ENCODE results near the gene NUFIP1. TPM values are rescaled to one million over a fixed set of nuclear protein-coding genes. Genes with fewer than 3 reads are reported as not detected.

NUFIP1 gene
- total RNA-seq, 4 donors from 2014 or later, result 3.4 to 5.3 (median 4.5) TPM

- no peaks in the 10 kb centered on the region for H3K4me1 ChIP-seq
- no peak overlapping the region for H3K4me3 ChIP-seq
- DNase-seq (no peak), ATAC-seq (no peak)
- no peaks in the 10 kb centered on the region for H3K9me3 ChIP-seq
- TF ChIP-seq POLR2A (IDR thresholded peaks at IDR 0.05) (no peak), CTCF (IDR thresholded peaks at IDR 0.05 in 4 of 5, conservative IDR thresholded peaks at IDR 0.05 in 1 of 5) (no peak)
- H3K27me3 ChIP-seq, result no peaks in the 10 kb centered on the region
- intact Hi-C loops (cut with DNase I; ENCODE audit: low total_unique reads), result no loop called here
- in situ Hi-C loops (cut with MboI; ENCODE audit: low sequenced_read_pairs in 4 of 4), result no loop called here
- no peak overlapping the region for H3K27ac ChIP-seq
- H3K36me3 ChIP-seq, result peaks cover 0 to 50% of the 10 kb centered on the region in 2 donors
These were observed 18.6 kb upstream of the NUFIP1 start for GRCh38 chr13:45007823-45008222.

GRCh38 chr13:45007225-45007624 lies 18.0 kb upstream of the NUFIP1 start:
- peaks cover 0 to 50% of the 10 kb centered on the region in 2 donors for H3K36me3 ChIP-seq
- no peak overlapping the region for H3K27ac ChIP-seq
- in situ Hi-C loops (cut with MboI; ENCODE audit: low sequenced_read_pairs in 4 of 4) (no loop called here), intact Hi-C loops (cut with DNase I; ENCODE audit: low total_unique reads) (no loop called here)
- H3K4me1 ChIP-seq, result no peaks in the 10 kb centered on the region
- no peaks in the 10 kb centered on the region for H3K27me3 ChIP-seq
- H3K4me3 ChIP-seq, result no peak overlapping the region
- no peak for TF ChIP-seq POLR2A (IDR thresholded peaks at IDR 0.05)
- no peak for TF ChIP-seq CTCF (IDR thresholded peaks at IDR 0.05 in 4 of 5, conservative IDR thresholded peaks at IDR 0.05 in 1 of 5)
- DNase-seq, result no peak
- no peaks in the 10 kb centered on the region for H3K9me3 ChIP-seq
- no peak for ATAC-seq

GRCh38 chr13:45004096-45004495 lies 14.8 kb upstream of the NUFIP1 start:
- ATAC-seq (no peak), DNase-seq (no peak)
- H3K4me1 ChIP-seq, result no peaks in the 10 kb centered on the region
- H3K9me3 ChIP-seq, result no peaks in the 10 kb centered on the region
- H3K27me3 ChIP-seq, result no peaks in the 10 kb centered on the region
- no peak overlapping the region for H3K4me3 ChIP-seq
- intact Hi-C loops (cut with DNase I; ENCODE audit: low total_unique reads) (no loop called here), in situ Hi-C loops (cut with MboI; ENCODE audit: low sequenced_read_pairs in 4 of 4) (no loop called here)
- H3K36me3 ChIP-seq, result peaks cover 0 to 44% of the 10 kb centered on the region in 2 donors
- H3K27ac ChIP-seq, result no peak overlapping the region
- TF ChIP-seq CTCF (IDR thresholded peaks at IDR 0.05 in 4 of 5, conservative IDR thresholded peaks at IDR 0.05 in 1 of 5) (no peak), POLR2A (IDR thresholded peaks at IDR 0.05) (no peak)

- Histone ChIP-seq H3K27me3 (no peaks in the 10 kb centered on the region), H3K9me3 (no peaks in the 10 kb centered on the region), H3K4me3 (no peak overlapping the region), H3K27ac (no peak overlapping the region), H3K4me1 (no peaks in the 10 kb centered on the region), H3K36me3 (peaks cover 0 to 38% of the 10 kb centered on the region in 2 donors)
- DNase-seq, result no peak
- in situ Hi-C loops (cut with MboI; ENCODE audit: low sequenced_read_pairs in 4 of 4) (no loop called here), intact Hi-C loops (cut with DNase I; ENCODE audit: low total_unique reads) (no loop called here)
- no peak for TF ChIP-seq POLR2A (IDR thresholded peaks at IDR 0.05)
- TF ChIP-seq CTCF (IDR thresholded peaks at IDR 0.05 in 4 of 5, conservative IDR thresholded peaks at IDR 0.05 in 1 of 5), result no peak
- ATAC-seq, result no peak
These were observed 14.1 kb upstream of the NUFIP1 start for GRCh38 chr13:45003417-45003816.

GRCh38 chr13:44989941-44990340 lies 670 bp upstream of the NUFIP1 start:
- Histone ChIP-seq H3K9me3 (no peaks in the 10 kb centered on the region), H3K27me3 (no peaks in the 10 kb centered on the region), H3K4me3 (peak overlapping the region; percentile 89 to 99 (median 94)), H3K4me1 (peaks cover 33 to 34% of the 10 kb centered on the region in 2 donors), H3K27ac (peak overlapping the region; percentile 93 to 99 (median 94)), H3K36me3 (peaks cover 0 to 6% of the 10 kb centered on the region in 2 donors)
- ATAC-seq (peak; percentile 9 to 25), DNase-seq (no peak)
- intact Hi-C loops (cut with DNase I; ENCODE audit: low total_unique reads), result no loop called here
- in situ Hi-C loops (cut with MboI; ENCODE audit: low sequenced_read_pairs in 4 of 4), result loop anchor here in 3 of 4 donors (25.0 kb wide), 1 partner anchor 1078 kb away; no protein-coding TSS in a partner anchor
- no peak for TF ChIP-seq POLR2A (IDR thresholded peaks at IDR 0.05)
- TF ChIP-seq CTCF (IDR thresholded peaks at IDR 0.05 in 4 of 5, conservative IDR thresholded peaks at IDR 0.05 in 1 of 5), result no peak
